Neural cell (in vitro differentiated cells): ENCODE measurements around the gene RBFOX2. TPM values are rescaled to one million over a fixed set of nuclear protein-coding genes. Genes with fewer than 3 reads are reported as not detected.

ENCODE experiments used
- H2AFZ ChIP-seq: fragments of 200-600, 300-800 bp; sonication (generic), shearing (Covaris generic); 2 replicates; pipeline ENCODE4 v1.6.0; 2014; ENCODE audit warnings: low read depth, mild to moderate bottlenecking, antibody characterized with exemption, low read length, moderate library complexity
- H3F3A ChIP-seq: fragments of 200-600 bp; shearing (Covaris generic); 2 replicates; pipeline ENCODE4 v1.6.1; 2016; ENCODE audit warnings: mild to moderate bottlenecking, moderate library complexity, mixed read lengths, antibody characterized with exemption, low read length; ENCODE audit not compliant: insufficient read depth, poor library complexity, severe bottlenecking
- H3K27ac ChIP-seq: fragments of 200-600, 300-800 bp; sonication (generic), shearing (Covaris generic); 2 replicates; pipeline ENCODE4 v1.5.1; 2014; ENCODE audit warnings: mild to moderate bottlenecking, low read length, moderate library complexity
- H3K27me3 ChIP-seq: fragments of 300-800, 200-600 bp; sonication (generic), shearing (Covaris generic); 2 replicates; pipeline ENCODE4 v1.6.0; 2014; ENCODE audit warnings: mild to moderate bottlenecking, low read depth, low read length, moderate library complexity; ENCODE audit not compliant: insufficient read depth
- H3K36me3 ChIP-seq: fragments of 300-800, 200-600 bp; sonication (generic), shearing (Covaris generic); 2 replicates; pipeline ENCODE4 v1.5.1; 2014; ENCODE audit warnings: mild to moderate bottlenecking, antibody characterized with exemption, low read length, moderate library complexity; ENCODE audit not compliant: insufficient read depth
- H3K4me2 ChIP-seq: fragments of 300-800, 200-600 bp; sonication (generic), shearing (Covaris generic); 2 replicates; pipeline ENCODE4 v1.6.0; 2014; ENCODE audit warnings: mild to moderate bottlenecking, low read length
- H3K4me3 ChIP-seq: fragments of 300-800, 200-600 bp; sonication (generic), shearing (Covaris generic); 2 replicates; pipeline ENCODE4 v1.5.1; 2014; ENCODE audit warnings: mild to moderate bottlenecking, low read length, moderate library complexity
- H3K79me2 ChIP-seq: fragments of 200-600 bp; shearing (Covaris generic); replicated peaks from 2 replicates; pipeline ENCODE4 v1.6.0; 2014; ENCODE audit warnings: mild to moderate bottlenecking, low read length, moderate library complexity; ENCODE audit not compliant: insufficient read depth
- H3K9ac ChIP-seq: fragments of 300-800, 200-600 bp; sonication (generic), shearing (Covaris generic); 2 replicates; pipeline ENCODE4 v1.6.1; 2016; ENCODE audit warnings: mild to moderate bottlenecking, low read length, mixed read lengths
- H3K9me2 ChIP-seq: fragments of 200-600 bp; shearing (Covaris generic); 2 replicates; pipeline ENCODE4 v1.6.1; 2016; ENCODE audit warnings: mild to moderate bottlenecking, low read length, mixed read lengths; ENCODE audit not compliant: insufficient read depth
- H3K9me3 ChIP-seq: fragments of 200-600, 300-800 bp; sonication (generic), shearing (Covaris generic); 2 replicates; pipeline ENCODE4 v1.6.1; 2016; ENCODE audit warnings: mild to moderate bottlenecking, mixed run types, low read length, moderate library complexity, mixed read lengths
- H4K20me1 ChIP-seq: fragments of 200-600 bp; shearing (Covaris generic); 2 replicates; pipeline ENCODE4 v1.6.1; 2016; ENCODE audit warnings: mild to moderate bottlenecking, mixed run types; ENCODE audit not compliant: insufficient read depth
- CTCF ChIP-seq: fragments of 450-650 bp; IDR thresholded peaks from 2 replicates; pipeline ENCODE4 v1.5.1; 2014; ENCODE audit warnings: antibody characterized with exemption, mild to moderate bottlenecking, moderate library complexity; ENCODE audit not compliant: poor library complexity, severe bottlenecking
- EP300 ChIP-seq: fragments of 450-650 bp; conservative IDR thresholded peaks from 2 replicates; pipeline ENCODE4 v1.6.1; 2014; ENCODE audit warnings: antibody characterized with exemption, mild to moderate bottlenecking, moderate library complexity; ENCODE audit not compliant: poor library complexity, severe bottlenecking
- EZH2 ChIP-seq: fragments of 200-600, 300-800 bp; shearing (Covaris generic), sonication (generic); IDR thresholded peaks from 2 replicates; pipeline ENCODE4 v1.6.1; 2014; ENCODE audit warnings: antibody characterized with exemption, low read length, borderline replicate concordance, mild to moderate bottlenecking; ENCODE audit not compliant: insufficient read depth, poor library complexity, severe bottlenecking
- MXI1 ChIP-seq: fragments of 450-650 bp; conservative IDR thresholded peaks from 2 replicates; pipeline ENCODE4 v1.6.1; 2014; ENCODE audit warnings: antibody characterized with exemption, mild to moderate bottlenecking; ENCODE audit not compliant: poor library complexity, severe bottlenecking
- POLR2AphosphoS5 ChIP-seq: IDR thresholded peaks from 2 replicates; pipeline ENCODE4 v1.6.1; 2012
- RAD21 ChIP-seq: fragments of 450-650 bp; conservative IDR thresholded peaks from 2 replicates; pipeline ENCODE4 v1.6.1; 2014; ENCODE audit warnings: antibody characterized with exemption, mild to moderate bottlenecking, moderate library complexity
- REST ChIP-seq: IDR thresholded peaks from 2 replicates; pipeline ENCODE4 v1.6.1; 2012; ENCODE audit warnings: borderline replicate concordance
- SMC3 ChIP-seq: fragments of 450-650 bp; conservative IDR thresholded peaks from 2 replicates; pipeline ENCODE4 v1.6.1; 2014; ENCODE audit warnings: antibody characterized with exemption, mild to moderate bottlenecking, moderate library complexity; ENCODE audit not compliant: poor library complexity
- TAF1 ChIP-seq: IDR thresholded peaks from 2 replicates; pipeline ENCODE4 v1.6.1; 2012; ENCODE audit warnings: low read depth
- polyA plus RNA-seq: library from polyadenylated mRNA; depleted of rRNA; stranded (reverse); fragments of >200 nt; gene quantifications from 2 replicates; pipeline ENCODE4 v1.2.3, GENCODE V29; 2014

Gene RBFOX2
- polyA plus RNA-seq, 1 donor from 2014 or later, result 529 TPM

GRCh38 chr22:35870517-35871293 is 157.9 kb downstream of the RBFOX2 start (continued):
- no peak for TF ChIP-seq EZH2

GRCh38 chr22:35868938-35869337 is 159.7 kb downstream of the RBFOX2 start:
- Histone ChIP-seq H3K9me2 (no peaks in the 10 kb centered on the region), H3K79me2 (peaks cover 25% of the 10 kb centered on the region), H3K27me3 (no peaks in the 10 kb centered on the region), H3K4me3 (no peak overlapping the region), H2AFZ (no peak overlapping the region), H3K9me3 (no peaks in the 10 kb centered on the region), H3K27ac (no peak overlapping the region), H4K20me1 (peaks cover 3% of the 10 kb centered on the region), H3K9ac (no peak overlapping the region), H3K36me3 (no peaks in the 10 kb centered on the region), H3K4me2 (no peak overlapping the region), H3F3A (no peaks in the 10 kb centered on the region)
- TF ChIP-seq POLR2AphosphoS5 (no peak), EZH2 (no peak), REST (no peak), TAF1 (no peak), CTCF (no peak), EP300 (no peak), SMC3 (no peak), MXI1 (no peak), RAD21 (no peak)

GRCh38 chr22:35866651-35867050 is 162.0 kb downstream of the RBFOX2 start:
- no peak for TF ChIP-seq RAD21
- TF ChIP-seq EP300, result no peak
- no peak for TF ChIP-seq SMC3
- TF ChIP-seq TAF1, result no peak
- no peak for TF ChIP-seq MXI1
- peaks cover 3% of the 10 kb centered on the region for H4K20me1 ChIP-seq
- H3K9me3 ChIP-seq, result no peaks in the 10 kb centered on the region

More at GRCh38 chr22:35866651-35867050, 162.0 kb downstream of the RBFOX2 start:
- no peaks in the 10 kb centered on the region for H3F3A ChIP-seq
- H3K9ac ChIP-seq, result no peak overlapping the region
- no peaks in the 10 kb centered on the region for H3K9me2 ChIP-seq
- H3K4me2 ChIP-seq, result no peak overlapping the region
- no peak overlapping the region for H2AFZ ChIP-seq
- H3K27ac ChIP-seq, result no peak overlapping the region
- no peak overlapping the region for H3K4me3 ChIP-seq
- no peaks in the 10 kb centered on the region for H3K36me3 ChIP-seq
- H3K27me3 ChIP-seq, result no peaks in the 10 kb centered on the region
- H3K79me2 ChIP-seq, result peaks cover 29% of the 10 kb centered on the region
